ENCODE measurements around the gene MGME1.
A peak's percentile ranks its signal among the peaks of the same experiment; 100 is the strongest.

Gene MGME1

DNA sequence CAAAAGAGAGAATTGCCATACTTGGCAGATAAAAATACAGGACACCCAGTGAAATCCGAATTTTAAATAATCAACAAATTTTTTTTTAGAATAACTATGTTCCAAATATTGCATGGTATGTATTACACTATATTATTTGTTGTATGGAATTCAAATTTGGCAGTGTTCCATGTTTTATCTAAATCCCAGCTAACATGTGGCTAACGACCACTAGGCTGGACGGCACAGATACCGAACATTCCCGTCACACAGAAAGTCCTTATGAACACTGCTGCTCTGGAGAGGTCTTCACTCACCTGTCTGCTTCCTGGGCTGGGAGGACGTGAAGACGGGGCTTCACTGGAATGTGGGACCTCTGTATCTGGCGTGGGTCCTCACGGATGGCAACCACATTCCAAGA lies 33.1 kb upstream of the MGME1 start:
- DNase-seq (ENCODE audit: low spot score): no peak
- Histone ChIP-seq H3K4me3 (no peak overlapping the region), H3K27ac (peak overlapping the region in 1 of 2 donors; percentile 86)
- TF ChIP-seq, protein P1, sequence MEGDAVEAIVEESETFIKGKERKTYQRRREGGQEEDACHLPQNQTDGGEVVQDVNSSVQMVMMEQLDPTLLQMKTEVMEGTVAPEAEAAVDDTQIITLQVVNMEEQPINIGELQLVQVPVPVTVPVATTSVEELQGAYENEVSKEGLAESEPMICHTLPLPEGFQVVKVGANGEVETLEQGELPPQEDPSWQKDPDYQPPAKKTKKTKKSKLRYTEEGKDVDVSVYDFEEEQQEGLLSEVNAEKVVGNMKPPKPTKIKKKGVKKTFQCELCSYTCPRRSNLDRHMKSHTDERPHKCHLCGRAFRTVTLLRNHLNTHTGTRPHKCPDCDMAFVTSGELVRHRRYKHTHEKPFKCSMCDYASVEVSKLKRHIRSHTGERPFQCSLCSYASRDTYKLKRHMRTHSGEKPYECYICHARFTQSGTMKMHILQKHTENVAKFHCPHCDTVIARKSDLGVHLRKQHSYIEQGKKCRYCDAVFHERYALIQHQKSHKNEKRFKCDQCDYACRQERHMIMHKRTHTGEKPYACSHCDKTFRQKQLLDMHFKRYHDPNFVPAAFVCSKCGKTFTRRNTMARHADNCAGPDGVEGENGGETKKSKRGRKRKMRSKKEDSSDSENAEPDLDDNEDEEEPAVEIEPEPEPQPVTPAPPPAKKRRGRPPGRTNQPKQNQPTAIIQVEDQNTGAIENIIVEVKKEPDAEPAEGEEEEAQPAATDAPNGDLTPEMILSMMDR (IDR thresholded peaks at IDR 0.05): no peak

- TF ChIP-seq, protein P1 (IDR thresholded peaks at IDR 0.05): no peak
- H3K27ac ChIP-seq: peak overlapping the region; percentile 0 to 86
- DNase-seq (ENCODE audit: low spot score): no peak
- peak overlapping the region; percentile 59 for H3K4me3 ChIP-seq
Measured at GRCh38 chr20:17936286-17936760, 32.5 kb upstream of the MGME1 start.

- Histone ChIP-seq H3K27ac (peak overlapping the region; percentile 0 to 86), H3K4me3 (peak overlapping the region; percentile 59)
- TF ChIP-seq, protein P1 (IDR thresholded peaks at IDR 0.05): no peak
- no peak for DNase-seq (ENCODE audit: low spot score)
Measured at GRCh38 chr20:17936761-17937732, 31.8 kb upstream of the MGME1 start.

DNA sequence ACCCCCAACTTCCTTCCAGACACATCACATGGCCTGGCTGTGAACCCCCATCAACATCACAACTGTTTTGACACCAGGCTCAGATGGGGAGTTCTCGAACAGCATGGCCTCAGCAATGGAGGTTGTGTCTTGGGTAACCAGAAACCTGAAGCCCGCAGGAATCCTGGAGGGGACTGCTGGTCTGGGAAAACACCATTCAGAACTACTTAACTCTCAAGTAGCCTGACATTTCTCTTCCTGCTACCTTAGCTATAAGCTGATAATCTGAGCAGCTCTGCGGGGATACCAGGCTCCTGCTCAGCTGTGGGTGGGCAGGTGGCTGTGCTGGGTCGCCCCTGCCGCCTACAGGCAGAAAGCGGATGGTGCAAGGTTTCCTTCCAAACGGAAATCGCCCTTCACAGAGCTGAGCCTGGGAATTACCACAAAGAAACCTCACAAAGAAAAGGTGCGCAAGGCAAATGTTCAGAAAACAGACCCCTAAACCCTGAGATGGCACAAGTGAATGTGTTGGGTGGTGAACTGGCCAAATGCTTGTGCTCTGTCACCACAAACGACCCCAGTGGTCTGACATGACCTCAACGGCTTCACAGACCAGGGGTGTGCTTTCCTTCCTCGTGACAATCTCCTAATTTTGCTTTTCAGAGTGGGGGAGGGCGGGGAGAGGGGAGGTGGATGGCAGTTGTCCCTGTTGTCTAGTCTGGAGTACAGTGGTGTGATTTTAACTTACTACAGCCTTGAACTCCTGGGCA lies 29.8 kb upstream of the MGME1 start:
- Histone ChIP-seq H3K27ac (peak overlapping the region; percentile 33 to 38), H3K4me3 (no peak overlapping the region)
- TF ChIP-seq, protein P1 (IDR thresholded peaks at IDR 0.05): peak; percentile 79
- no peak for DNase-seq (ENCODE audit: low spot score)

GRCh38 chr20:17939622-17940223 lies 29.1 kb upstream of the MGME1 start:
- TF ChIP-seq, protein P1 (IDR thresholded peaks at IDR 0.05): no peak
- H3K4me3 ChIP-seq: no peak overlapping the region
- no peak overlapping the region for H3K27ac ChIP-seq
- no peak for DNase-seq (ENCODE audit: low spot score)

DNA sequence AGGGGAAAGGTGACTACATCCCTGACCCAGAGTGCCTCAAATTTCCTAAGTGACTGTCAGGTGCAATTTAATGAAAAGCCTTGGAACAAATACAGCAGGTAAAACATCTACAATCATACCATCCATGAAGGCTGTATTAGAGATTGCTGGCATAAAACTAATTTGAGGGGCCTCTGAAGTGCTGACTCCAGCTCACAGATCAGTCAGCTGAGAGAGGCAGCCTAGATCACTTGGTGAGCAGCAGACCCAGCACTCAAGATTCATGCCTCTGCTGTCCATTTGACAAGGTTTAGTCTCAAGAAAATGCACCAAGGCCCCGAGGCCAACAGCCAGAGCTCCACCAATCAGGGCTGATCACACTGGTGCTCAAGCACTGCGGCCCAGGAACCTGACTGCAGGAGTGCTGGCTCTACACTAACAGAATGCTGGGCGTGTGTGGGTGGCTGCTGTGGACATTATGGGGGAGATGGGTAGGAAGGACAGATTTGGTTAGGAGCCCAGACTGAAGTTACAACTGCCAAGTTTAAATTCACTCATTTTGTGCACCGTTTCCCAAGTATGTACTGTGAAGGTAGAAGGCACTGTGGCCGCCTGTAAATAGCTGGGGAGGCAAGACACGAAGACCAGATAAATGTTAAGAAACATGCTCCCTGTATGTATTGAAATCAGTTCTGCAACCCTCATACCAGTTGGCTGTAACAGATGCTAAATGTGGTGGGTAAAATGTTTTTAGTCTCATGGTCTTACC lies 28.4 kb upstream of the MGME1 start:
- no peak overlapping the region for H3K4me3 ChIP-seq
- no peak for DNase-seq (ENCODE audit: low spot score)
- no peak overlapping the region for H3K27ac ChIP-seq
- TF ChIP-seq, protein P1 (IDR thresholded peaks at IDR 0.05): no peak
